Neural progenitor cell (in vitro differentiated cells): ENCODE results near the gene CELF4. TPM values are rescaled to one million over a fixed set of nuclear protein-coding genes. Genes with fewer than 3 reads are reported as not detected.
A peak's percentile ranks its signal among the peaks of the same experiment; 100 is the strongest.

Source experiments
- DNase-seq: peaks from one replicate; pipeline ENCODE4 v3.0.0-alpha.2; 2016; ENCODE audit warnings: low spot score
- H2AFZ ChIP-seq: fragments of 200-600 bp; sonication (generic); replicated peaks from 2 replicates; pipeline ENCODE4 v1.6.1; 2016; ENCODE audit warnings: antibody characterized with exemption
- H3F3A ChIP-seq: fragments of 200-600 bp; sonication (generic); 2 replicates; pipeline ENCODE4 v1.6.1; 2016; ENCODE audit warnings: antibody characterized with exemption, low read depth
- H3K27ac ChIP-seq: fragments of 200-600 bp; sonication (generic); 2 replicates; pipeline ENCODE4 v1.5.1; 2016; ENCODE audit warnings: mild to moderate bottlenecking
- H3K27me3 ChIP-seq: fragments of 200-600 bp; sonication (generic); 2 replicates; pipeline ENCODE4 v1.6.1; 2016; ENCODE audit warnings: mild to moderate bottlenecking, moderate library complexity
- H3K36me3 ChIP-seq: fragments of 200-600 bp; sonication (generic); 2 replicates; pipeline ENCODE4 v1.5.1; 2016
- H3K4me1 ChIP-seq: fragments of 200-600 bp; sonication (generic); 2 replicates; pipeline ENCODE4 v1.6.1; 2016; ENCODE audit warnings: mixed run types
- H3K4me2 ChIP-seq: fragments of 200-600 bp; sonication (generic); 2 replicates; pipeline ENCODE4 v1.6.1; 2016
- H3K4me3 ChIP-seq: fragments of 200-600 bp; sonication (generic); 2 replicates; pipeline ENCODE4 v1.5.1; 2016
- H3K79me2 ChIP-seq: fragments of 200-600 bp; sonication (generic); 2 replicates; pipeline ENCODE4 v1.6.1; 2016; ENCODE audit warnings: low read depth
- H3K9ac ChIP-seq: fragments of 200-600 bp; sonication (generic); 2 replicates; pipeline ENCODE4 v1.6.1; 2016
- H3K9me3 ChIP-seq: fragments of 200-600 bp; sonication (generic); 2 replicates; pipeline ENCODE4 v1.5.1; 2016; ENCODE audit warnings: low read depth
- H4K20me1 ChIP-seq: fragments of 200-600 bp; sonication (generic); 2 replicates; pipeline ENCODE4 v1.6.1; 2016; ENCODE audit warnings: low read depth
- H3K27ac Mint-ChIP-seq: 3 replicates; pipeline ENCODE4 v1.8.0; 2021; ENCODE audit warnings: mixed read lengths
- H3K27me3 Mint-ChIP-seq: 2 replicates; pipeline ENCODE4 v1.8.0; 2022; ENCODE audit warnings: low read depth, mild to moderate bottlenecking, inconsistent platforms, moderate library complexity, mixed read lengths; ENCODE audit not compliant: insufficient read depth
- H3K36me3 Mint-ChIP-seq: 3 replicates; pipeline ENCODE4 v1.8.0; 2021; ENCODE audit warnings: mixed read lengths
- H3K4me1 Mint-ChIP-seq: 3 replicates; pipeline ENCODE4 v1.8.0; 2021; ENCODE audit warnings: mixed read lengths
- H3K4me3 Mint-ChIP-seq: 3 replicates; pipeline ENCODE4 v1.8.0; 2021; ENCODE audit warnings: mild to moderate bottlenecking, moderate library complexity, mixed read lengths
- H3K9me3 Mint-ChIP-seq: 3 replicates; pipeline ENCODE4 v1.8.0; 2020; ENCODE audit warnings: mixed read lengths
- CTCF ChIP-seq: fragments of 200-600 bp; sonication (generic); IDR thresholded peaks from 2 replicates; pipeline ENCODE4 v1.5.1; 2017; ENCODE audit warnings: antibody characterized with exemption, mild to moderate bottlenecking
- EZH2 ChIP-seq: fragments of 200-600 bp; sonication (generic); IDR thresholded peaks from 2 replicates; pipeline ENCODE4 v1.6.1; 2017; ENCODE audit warnings: antibody characterized with exemption, mild to moderate bottlenecking, moderate library complexity
- EZH2phosphoT487 ChIP-seq: fragments of 200-600 bp; sonication (generic); IDR thresholded peaks from 2 replicates; pipeline ENCODE4 v1.6.1; 2017; ENCODE audit warnings: antibody characterized with exemption
- total RNA-seq: library from RNA; depleted of rRNA; stranded (reverse); fragments of >200 nt; gene quantifications from 2 replicates; pipeline ENCODE4 v1.2.3, GENCODE V29; 2015; ENCODE audit warnings: low replicate concordance

CELF4 gene
- total RNA-seq, 1 donor from 2014 or later, result 1.8 TPM

GRCh38 chr18:37564711-37565100 lies 892 bp downstream of the CELF4 start:
- H3K4me1 Mint-ChIP-seq, result peaks cover 12% of the 10 kb centered on the region
- Histone ChIP-seq H4K20me1 (peaks cover 17% of the 10 kb centered on the region), H3K27me3 (peaks cover 98% of the 10 kb centered on the region), H3K36me3 (no peaks in the 10 kb centered on the region), H2AFZ (no peak overlapping the region), H3K79me2 (no peaks in the 10 kb centered on the region), H3K4me2 (peak overlapping the region; percentile 94), H3K9ac (no peak overlapping the region), H3K27ac (no peak overlapping the region), H3K4me3 (peak overlapping the region; percentile 81), H3K4me1 (peaks cover 3% of the 10 kb centered on the region), H3F3A (no peaks in the 10 kb centered on the region), H3K9me3 (no peaks in the 10 kb centered on the region)
- H3K27me3 Mint-ChIP-seq, result peaks cover 54% of the 10 kb centered on the region
- no peak for TF ChIP-seq EZH2phosphoT487
- TF ChIP-seq CTCF, result no peak
- no peak for TF ChIP-seq EZH2
- H3K27ac Mint-ChIP-seq, result no peak overlapping the region
- peak overlapping the region; percentile 92 for H3K4me3 Mint-ChIP-seq
- peak; percentile 93 for DNase-seq
- H3K9me3 Mint-ChIP-seq, result peaks cover 3% of the 10 kb centered on the region
- no peaks in the 10 kb centered on the region for H3K36me3 Mint-ChIP-seq

- TF ChIP-seq EZH2 (no peak), EZH2phosphoT487 (no peak), CTCF (no peak)
- Histone ChIP-seq H3K4me1 (peaks cover 3% of the 10 kb centered on the region), H4K20me1 (peaks cover 17% of the 10 kb centered on the region), H3K4me2 (no peak overlapping the region), H3K4me3 (no peak overlapping the region), H3F3A (no peaks in the 10 kb centered on the region), H3K27me3 (peaks cover 98% of the 10 kb centered on the region), H3K36me3 (no peaks in the 10 kb centered on the region), H2AFZ (no peak overlapping the region), H3K79me2 (no peaks in the 10 kb centered on the region), H3K9me3 (no peaks in the 10 kb centered on the region), H3K9ac (no peak overlapping the region), H3K27ac (no peak overlapping the region)
- no peak for DNase-seq
- no peak overlapping the region for H3K27ac Mint-ChIP-seq
- peaks cover 12% of the 10 kb centered on the region for H3K4me1 Mint-ChIP-seq
- H3K27me3 Mint-ChIP-seq, result peaks cover 51% of the 10 kb centered on the region
- peaks cover 3% of the 10 kb centered on the region for H3K9me3 Mint-ChIP-seq
- peak overlapping the region; percentile 92 for H3K4me3 Mint-ChIP-seq
- H3K36me3 Mint-ChIP-seq, result no peaks in the 10 kb centered on the region
Measured at GRCh38 chr18:37563931-37564392, 1.6 kb downstream of the CELF4 start.

- H3K4me3 ChIP-seq, result no peak overlapping the region
- H3K9ac ChIP-seq, result no peak overlapping the region
- H3K27ac ChIP-seq, result no peak overlapping the region
- Mint-ChIP-seq H3K27me3 (peaks cover 34% of the 10 kb centered on the region), H3K27ac (no peak overlapping the region), H3K4me1 (peaks cover 6% of the 10 kb centered on the region), H3K4me3 (no peak overlapping the region), H3K36me3 (no peaks in the 10 kb centered on the region), H3K9me3 (no peaks in the 10 kb centered on the region)
- H3K27me3 ChIP-seq, result peaks cover 80% of the 10 kb centered on the region
- TF ChIP-seq EZH2 (no peak), CTCF (no peak), EZH2phosphoT487 (no peak)
- H3K79me2 ChIP-seq, result no peaks in the 10 kb centered on the region
- DNase-seq, result no peak
- no peaks in the 10 kb centered on the region for H3K36me3 ChIP-seq
- H3K9me3 ChIP-seq, result no peaks in the 10 kb centered on the region
- peaks cover 3% of the 10 kb centered on the region for H3K4me1 ChIP-seq
- no peak overlapping the region for H3K4me2 ChIP-seq
- no peak overlapping the region for H2AFZ ChIP-seq
- peaks cover 11% of the 10 kb centered on the region for H4K20me1 ChIP-seq
- no peaks in the 10 kb centered on the region for H3F3A ChIP-seq
Measured at GRCh38 chr18:37561986-37562385, 3.6 kb downstream of the CELF4 start.
